GM19025 (cell line): ENCODE measurements around the gene ARHGEF17.
"Not testable (repeated sequence)": the region's sequence is repeated elsewhere in the genome, so short reads cannot be mapped to it uniquely, and the experiment has no call there.

ENCODE experiments used
- ATAC-seq: cut with Tn5 transposase; IDR thresholded peaks from one replicate; pipeline ENCODE4 v1.9.1; 2021; ENCODE audit warnings: mild to moderate bottlenecking, low read depth, moderate library complexity; ENCODE audit not compliant: unreplicated experiment

Gene ARHGEF17, protein sequence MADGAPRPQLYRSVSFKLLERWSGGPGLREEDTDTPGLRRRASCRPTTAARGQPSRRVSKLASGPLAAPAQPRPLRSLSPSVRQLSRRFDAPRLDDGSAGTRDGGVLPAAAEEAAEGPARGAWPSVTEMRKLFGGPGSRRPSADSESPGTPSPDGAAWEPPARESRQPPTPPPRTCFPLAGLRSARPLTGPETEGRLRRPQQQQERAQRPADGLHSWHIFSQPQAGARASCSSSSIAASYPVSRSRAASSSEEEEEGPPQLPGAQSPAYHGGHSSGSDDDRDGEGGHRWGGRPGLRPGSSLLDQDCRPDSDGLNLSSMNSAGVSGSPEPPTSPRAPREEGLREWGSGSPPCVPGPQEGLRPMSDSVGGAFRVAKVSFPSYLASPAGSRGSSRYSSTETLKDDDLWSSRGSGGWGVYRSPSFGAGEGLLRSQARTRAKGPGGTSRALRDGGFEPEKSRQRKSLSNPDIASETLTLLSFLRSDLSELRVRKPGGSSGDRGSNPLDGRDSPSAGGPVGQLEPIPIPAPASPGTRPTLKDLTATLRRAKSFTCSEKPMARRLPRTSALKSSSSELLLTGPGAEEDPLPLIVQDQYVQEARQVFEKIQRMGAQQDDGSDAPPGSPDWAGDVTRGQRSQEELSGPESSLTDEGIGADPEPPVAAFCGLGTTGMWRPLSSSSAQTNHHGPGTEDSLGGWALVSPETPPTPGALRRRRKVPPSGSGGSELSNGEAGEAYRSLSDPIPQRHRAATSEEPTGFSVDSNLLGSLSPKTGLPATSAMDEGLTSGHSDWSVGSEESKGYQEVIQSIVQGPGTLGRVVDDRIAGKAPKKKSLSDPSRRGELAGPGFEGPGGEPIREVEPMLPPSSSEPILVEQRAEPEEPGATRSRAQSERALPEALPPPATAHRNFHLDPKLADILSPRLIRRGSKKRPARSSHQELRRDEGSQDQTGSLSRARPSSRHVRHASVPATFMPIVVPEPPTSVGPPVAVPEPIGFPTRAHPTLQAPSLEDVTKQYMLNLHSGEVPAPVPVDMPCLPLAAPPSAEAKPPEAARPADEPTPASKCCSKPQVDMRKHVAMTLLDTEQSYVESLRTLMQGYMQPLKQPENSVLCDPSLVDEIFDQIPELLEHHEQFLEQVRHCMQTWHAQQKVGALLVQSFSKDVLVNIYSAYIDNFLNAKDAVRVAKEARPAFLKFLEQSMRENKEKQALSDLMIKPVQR (N-terminal part only)

DNA sequence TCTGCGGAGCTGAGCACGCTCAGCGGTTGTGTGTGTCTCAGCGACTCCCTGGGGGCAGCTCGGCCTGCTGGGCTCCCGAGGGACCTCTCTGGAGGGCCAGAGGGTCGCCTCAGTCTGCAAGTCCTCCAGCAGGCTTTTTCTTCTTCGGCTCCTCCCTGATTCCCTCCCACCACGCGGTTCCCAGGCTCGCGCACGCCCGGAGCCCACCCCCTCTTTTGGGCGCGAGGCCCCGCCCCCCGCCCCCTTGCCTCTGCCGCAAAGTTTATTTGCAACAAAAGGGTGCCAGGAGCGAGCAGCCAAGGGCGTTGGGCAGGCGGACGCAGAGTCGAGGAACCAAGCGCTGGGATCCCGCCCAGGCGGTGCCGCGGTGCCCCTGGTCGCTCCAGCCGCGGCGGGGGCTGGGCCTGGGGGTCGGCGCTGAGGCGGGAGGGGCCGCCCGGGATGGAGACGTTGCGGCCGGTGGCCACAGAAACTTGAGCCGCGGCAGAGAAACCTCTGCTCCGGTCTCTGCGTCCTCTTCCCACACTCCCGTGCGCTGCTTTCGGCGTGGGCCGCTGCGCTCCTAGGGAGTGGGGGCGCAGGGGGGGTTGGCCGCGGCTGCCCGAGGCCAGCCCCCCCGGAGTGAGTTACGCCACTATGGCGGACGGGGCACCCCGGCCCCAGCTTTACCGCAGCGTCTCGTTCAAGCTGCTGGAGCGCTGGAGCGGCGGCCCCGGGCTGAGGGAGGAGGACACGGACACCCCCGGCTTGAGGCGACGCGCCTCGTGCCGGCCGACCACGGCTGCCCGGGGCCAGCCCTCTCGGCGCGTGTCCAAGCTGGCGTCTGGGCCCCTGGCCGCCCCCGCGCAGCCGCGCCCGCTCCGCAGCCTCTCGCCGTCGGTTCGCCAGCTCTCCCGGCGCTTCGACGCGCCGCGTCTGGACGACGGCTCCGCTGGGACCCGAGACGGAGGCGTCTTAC lies at the start of gene ARHGEF17:
Gene ARHGEF17, plus strand, starts transcription at position 274 of the 958 bp plus-strand sequence. Its CDS starts 363 bp downstream, at position 637.
- ATAC-seq, result peak; percentile 26

DNA sequence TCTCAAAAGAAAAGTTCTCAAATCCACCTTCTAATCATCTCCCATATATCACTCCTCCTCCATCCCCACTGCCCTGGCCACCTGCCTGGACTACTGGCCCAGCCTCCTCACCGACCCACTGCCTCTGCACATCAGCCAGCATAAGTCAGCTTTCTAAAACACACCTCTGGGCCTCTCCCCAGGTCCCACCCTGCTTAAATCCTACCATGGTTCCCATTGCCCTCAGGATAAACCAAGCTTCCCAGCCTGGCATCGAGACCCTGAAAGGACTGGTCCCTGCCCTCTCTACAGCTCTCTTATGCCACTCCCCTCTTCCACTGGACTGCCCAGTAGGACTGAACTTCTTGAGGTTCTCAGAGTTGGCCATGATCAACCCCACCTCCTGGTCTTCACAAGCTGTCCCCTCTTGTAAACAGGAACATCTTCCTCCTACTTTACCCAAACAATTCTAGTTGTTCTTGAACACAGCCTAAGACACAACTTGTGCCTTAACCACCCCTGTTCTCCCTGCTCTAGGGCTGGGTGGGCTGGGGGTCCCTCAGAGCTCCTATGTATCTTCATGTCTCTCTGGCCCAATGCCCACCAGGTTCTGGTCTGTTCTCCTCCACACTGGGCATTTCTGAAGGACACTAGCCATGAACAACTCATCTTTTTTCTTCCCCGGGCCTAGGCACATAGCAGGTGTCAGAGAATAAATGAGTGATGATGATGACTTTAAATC lies 48.5 kb upstream of the ARHGEF17 start:
- no peak for ATAC-seq

GRCh38 chr11:73260127-73260457 lies 48.0 kb upstream of the ARHGEF17 start:
- ATAC-seq, result no peak

GRCh38 chr11:73262851-73263495 lies 45.1 kb upstream of the ARHGEF17 start:
- ATAC-seq, result no peak

- ATAC-seq, result no peak
Measured at GRCh38 chr11:73263640-73264039, 44.4 kb upstream of the ARHGEF17 start.

DNA sequence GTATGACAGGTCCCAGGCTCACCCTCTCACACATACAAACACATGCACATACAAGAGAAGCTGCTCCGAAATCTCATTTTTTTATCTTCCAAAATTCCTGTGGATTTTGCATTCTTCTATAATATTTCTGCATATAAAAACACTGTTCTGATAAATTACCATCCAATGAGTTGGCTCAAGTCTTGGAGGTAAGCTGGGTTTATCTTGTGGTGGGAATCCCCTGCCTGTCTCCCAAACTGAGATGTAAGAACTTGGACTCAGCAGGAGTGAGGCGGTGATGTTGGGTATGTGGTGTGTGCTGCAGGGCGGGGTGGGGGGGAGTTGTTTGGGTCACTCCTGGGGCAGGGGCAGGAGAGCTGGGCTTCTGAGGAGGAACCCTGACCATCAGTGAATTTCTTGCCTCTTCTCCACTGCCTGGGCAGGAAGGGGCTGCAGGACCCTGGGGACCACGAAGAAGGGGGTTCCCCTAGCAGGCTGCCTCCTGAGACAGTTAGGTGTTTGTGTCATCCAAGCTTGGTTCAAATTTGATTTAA lies 42.7 kb upstream of the ARHGEF17 start:
- no peak for ATAC-seq

- ATAC-seq, result no peak
Measured at GRCh38 chr11:73265853-73266645, 42.0 kb upstream of the ARHGEF17 start.

DNA sequence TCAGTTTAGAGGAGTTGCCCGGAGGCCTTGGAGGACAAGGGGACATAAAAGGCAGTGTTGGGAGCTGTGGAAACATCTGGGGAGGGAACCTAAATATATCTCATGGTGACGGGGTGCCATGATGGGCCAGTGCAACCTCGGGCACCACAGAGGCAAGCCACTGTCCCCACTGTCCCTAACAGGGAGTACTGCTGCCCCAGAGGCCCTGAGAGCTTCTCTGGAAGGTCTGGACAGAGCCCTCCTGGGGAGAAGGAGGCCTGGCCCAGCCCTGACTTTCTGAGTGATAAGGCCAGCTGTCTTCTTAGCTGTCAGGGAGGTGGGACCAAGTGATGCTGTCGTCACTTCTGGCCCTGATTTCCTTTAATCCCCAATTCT lies 41.4 kb upstream of the ARHGEF17 start:
- no peak for ATAC-seq

DNA sequence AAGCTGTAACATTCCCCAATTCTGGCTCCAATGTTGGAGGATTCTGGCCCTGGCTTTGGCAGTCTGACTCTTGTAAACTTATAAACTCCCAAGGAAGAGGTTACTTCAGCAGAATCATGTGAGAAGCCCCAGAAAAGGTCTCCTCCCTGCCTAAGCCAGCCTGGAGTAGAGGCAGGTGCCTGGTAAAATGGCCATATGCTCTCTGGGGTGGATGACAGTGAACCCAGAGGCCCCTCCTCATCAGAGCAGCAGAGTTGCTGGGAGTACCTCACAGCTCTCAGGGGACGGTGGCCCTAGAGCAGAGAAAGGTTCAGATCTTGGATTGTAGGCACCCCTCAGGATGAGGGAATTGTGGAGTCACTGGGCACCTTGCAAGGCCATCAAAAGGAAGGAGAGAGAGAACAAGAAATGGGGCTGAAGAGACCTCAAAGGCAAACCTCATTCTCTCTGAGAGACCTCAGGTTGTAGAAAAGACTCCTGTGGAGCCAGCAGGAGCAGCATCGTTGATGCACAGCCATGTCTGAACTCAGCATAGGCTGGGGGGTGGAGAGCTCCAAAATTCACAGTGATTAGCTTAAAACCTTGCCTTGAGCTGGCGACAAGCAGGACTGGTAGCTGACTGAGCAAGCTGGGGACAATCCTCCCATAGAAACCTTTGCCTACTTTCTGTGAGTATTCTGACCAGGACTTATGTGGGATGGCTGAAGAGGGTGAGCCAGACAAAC lies 40.8 kb upstream of the ARHGEF17 start:
- no peak for ATAC-seq

DNA sequence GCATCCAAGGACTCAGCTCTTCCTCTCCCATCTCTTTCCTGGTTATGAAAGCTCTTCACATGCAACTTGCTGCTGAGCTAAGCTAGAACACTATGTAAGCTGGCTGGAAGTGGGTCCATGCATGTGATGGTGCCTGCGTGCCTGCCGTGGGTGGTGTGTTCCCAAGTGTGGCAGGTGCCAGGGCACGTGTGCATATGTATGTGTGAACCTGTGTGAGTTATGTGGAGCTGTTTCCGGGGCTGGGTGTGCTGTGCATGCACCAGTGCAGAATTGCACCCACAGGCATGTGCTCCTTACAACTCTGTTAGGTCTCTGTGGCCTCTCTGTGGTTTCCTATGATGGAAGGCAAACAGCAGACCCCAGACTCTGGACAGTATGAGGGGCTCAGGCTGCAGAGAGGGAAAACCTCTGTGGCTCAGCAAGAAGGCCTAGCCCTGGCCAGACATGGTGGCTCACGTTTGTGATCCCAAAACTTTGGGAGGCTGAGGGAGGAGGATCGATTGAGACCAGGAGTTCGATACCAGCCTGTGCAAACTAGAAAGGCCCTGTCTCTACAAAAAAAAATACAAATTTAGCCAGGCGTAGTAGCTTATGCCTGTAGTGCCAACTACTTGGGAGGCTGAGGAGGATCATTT lies 40.1 kb upstream of the ARHGEF17 start:
- ATAC-seq, result no peak

DNA sequence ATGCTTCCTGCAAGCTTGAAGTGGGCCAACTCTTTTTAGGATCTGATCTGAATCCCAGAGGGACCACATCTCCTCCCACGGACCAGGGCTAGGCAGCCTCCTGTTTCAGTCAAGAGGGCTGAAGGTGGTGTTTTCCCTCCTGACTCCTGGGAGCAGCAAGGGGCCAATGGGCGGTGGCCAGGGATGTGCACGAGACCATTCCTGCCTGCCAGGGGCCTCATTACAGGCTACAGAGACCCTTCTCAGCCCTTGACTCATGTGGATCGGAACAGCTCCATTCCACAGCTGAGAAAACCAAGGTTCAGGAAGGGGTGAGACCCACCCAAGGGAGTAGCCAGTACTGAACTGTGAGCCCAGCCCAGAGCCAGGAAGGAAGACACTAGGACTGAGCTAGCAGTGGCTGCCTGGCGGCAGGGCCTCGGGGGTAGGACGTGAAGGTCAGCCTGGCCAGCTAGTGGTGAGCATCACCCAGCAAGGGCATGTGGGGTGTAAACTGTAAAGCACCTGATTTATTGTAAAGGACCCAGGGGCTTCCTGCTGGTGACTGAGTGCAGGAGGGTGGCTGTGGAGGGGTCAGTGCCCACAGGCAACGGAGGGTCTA lies 39.3 kb upstream of the ARHGEF17 start:
- ATAC-seq, result no peak

DNA sequence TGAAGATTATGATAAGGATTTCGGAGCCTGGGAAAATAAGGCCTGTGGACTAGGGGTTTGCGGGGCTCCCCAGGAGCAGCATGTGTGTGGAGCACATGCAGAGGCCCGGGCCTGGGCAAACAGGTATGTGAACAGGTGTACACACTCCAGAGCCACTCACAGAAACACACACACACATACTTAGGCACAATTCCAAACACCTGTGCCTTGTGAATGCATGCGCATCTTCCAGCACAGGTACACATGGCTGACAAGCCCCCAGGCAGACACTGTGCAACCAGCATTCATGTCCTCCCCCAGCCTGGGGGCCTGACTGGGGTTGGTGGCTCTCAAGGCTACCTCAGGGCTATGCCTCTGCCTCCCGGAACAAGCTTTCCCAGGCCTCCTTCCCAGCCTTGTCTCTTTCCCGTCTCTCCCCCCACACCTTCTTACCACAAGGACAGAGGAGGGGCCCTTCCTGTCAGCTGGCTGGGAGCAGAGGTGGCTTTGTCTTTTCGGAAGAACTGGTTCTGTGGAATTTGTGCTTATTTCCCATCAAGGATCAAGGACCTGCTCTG lies 38.5 kb upstream of the ARHGEF17 start:
- ATAC-seq, result no peak

GRCh38 chr11:73270016-73270854 lies 37.8 kb upstream of the ARHGEF17 start:
- no peak for ATAC-seq

DNA sequence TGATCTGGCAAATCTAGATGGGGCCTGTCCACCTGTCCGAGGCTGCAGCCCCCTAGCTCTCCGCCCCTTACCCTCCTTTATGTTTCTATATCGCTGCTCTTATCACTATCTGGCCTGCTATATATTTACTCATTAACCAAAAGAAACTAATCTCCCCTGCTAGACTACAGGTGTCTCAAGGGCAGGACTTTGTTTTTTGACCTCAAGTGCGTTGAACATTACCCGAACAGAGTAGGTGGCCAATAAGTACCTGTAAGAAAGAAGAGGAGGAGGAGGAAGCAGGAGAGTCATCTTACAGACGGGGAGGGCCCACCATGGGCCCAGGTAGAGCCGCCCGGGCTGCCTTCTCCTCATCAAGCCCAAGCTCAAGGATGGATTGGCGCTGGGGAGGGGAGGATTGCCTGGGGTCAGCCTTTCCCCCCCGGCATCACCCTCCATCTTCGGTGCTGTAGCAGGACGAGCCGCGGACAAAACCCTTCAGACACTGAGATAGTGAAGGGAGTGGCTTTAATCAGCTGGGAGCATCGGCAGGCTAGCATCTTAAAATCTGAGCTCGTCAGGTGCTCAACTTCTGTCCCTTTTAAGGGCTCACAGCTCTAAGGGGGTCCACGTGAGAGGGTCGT lies 37.1 kb upstream of the ARHGEF17 start:
- ATAC-seq, result no peak

DNA sequence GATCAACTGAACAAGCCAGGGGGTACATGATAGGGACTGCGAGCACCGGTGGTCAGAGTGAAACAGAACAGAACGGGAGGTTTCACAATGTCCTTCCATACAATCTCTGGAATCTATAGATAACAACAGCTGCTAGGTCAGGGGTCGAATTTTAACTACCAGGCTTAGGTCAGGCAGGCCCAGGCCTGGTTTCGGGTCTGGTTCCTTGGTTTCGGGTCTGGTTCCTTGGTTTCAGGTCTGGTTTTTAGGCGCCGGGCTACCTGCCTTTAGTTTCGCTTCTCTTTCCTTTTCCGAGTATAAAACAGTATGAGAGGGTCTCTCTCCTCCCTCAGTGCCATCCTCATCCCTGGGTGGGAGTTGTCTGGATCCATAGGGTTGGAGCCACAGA lies 36.6 kb upstream of the ARHGEF17 start:
- not testable (repeated sequence) for ATAC-seq
